Body of pancreas (tissue), 4 donors: ENCODE measurements around the gene CRK. TPM values are rescaled to one million over a fixed set of nuclear protein-coding genes. Genes with fewer than 3 reads are reported as not detected.

ENCODE experiments used
- ATAC-seq: fragments of 150-250 bp; one replicate; pipeline ENCODE4 v1.9.1; 2016
- DNase-seq, 4 donors: peaks; one replicate each; pipeline ENCODE4 v3.0.0-alpha.2; 2019
- H3K27ac ChIP-seq, 4 donors: fragments of 200-600 bp; sonication (generic); 1 replicate in 3 of 4; 2 replicates in 1 of 4; pipeline versions ENCODE4 v1.5.1 to v1.6.1; 2016 to 2019; ENCODE audit warnings: mild to moderate bottlenecking in 1 of 4, mixed read lengths in 1 of 4, moderate library complexity in 1 of 4
- H3K27me3 ChIP-seq, 2 donors: fragments of 200-600 bp; sonication (generic); one replicate each; pipeline ENCODE4 v1.6.0; 2016; ENCODE audit warnings: mild to moderate bottlenecking in 1 of 2
- H3K36me3 ChIP-seq, 2 donors: fragments of 200-600 bp; sonication (generic); replicated peaks in 1 of 2; 2 replicates each; pipeline ENCODE4 v1.5.1; 2016; ENCODE audit warnings: low read depth in 2 of 2; ENCODE audit not compliant: insufficient read depth in 1 of 2
- H3K4me1 ChIP-seq: fragments of 200-600 bp; sonication (generic); one replicate; pipeline ENCODE4 v1.6.0; 2016
- H3K4me3 ChIP-seq, 2 donors: fragments of 200-600 bp; sonication (generic); 1 replicate in 1 of 2; 2 replicates in 1 of 2; pipeline ENCODE4 v1.5.1; 2016 to 2019
- H3K9me3 ChIP-seq, 3 donors: fragments of 200-600 bp; sonication (generic); 1 replicate in 2 of 3; 2 replicates in 1 of 3; pipeline ENCODE4 v1.5.1; 2016
- CTCF ChIP-seq, 7 experiments: fragments of 450-650 bp in 4 of 7; fragments of 200-600 bp in 3 of 7; sonication (generic) in 3 of 7; IDR thresholded peaks; one replicate each; pipeline ENCODE4 v1.5.1; 2016 to 2019; ENCODE audit warnings: antibody characterized with exemption in 7 of 7
- POLR2A ChIP-seq, 3 donors: fragments of 450-650 bp; IDR thresholded peaks; one replicate each; pipeline ENCODE4 v1.6.1; 2016; ENCODE audit warnings: antibody characterized with exemption in 3 of 3, mild to moderate bottlenecking in 2 of 3
- WGBS, 2 donors: methylation state at CpG; one replicate each; pipeline ENCODE4 v1.1.5; 2017; 5-methylcytosine and 5-hydroxymethylcytosine counted together
- intact Hi-C: fragments of 100-400 bp; cut with DNase I; formaldehyde crosslinking; loops from one replicate; pipeline ENCODE4 v1.15.1; 2023
- total RNA-seq, 2 donors: library from RNA; depleted of rRNA; stranded (reverse); fragments of >200 nt; gene quantifications; one replicate each; pipeline ENCODE4 v1.1.0, GENCODE V29; 2016

The CRK gene
- total RNA-seq, 2 donors from 2014 or later: 27.7 to 35.5 TPM

- ATAC-seq (no peak), DNase-seq (no peak)
- Histone ChIP-seq H3K4me1 (peaks cover 33% of the 10 kb centered on the region), H3K4me3 (no peak overlapping the region), H3K9me3 (no peaks in the 10 kb centered on the region), H3K36me3 (no peaks in the 10 kb centered on the region), H3K27me3 (no peaks in the 10 kb centered on the region), H3K27ac (peak overlapping the region in 1 of 4 donors; percentile 83)
- WGBS, 2 donors: 88 to 94% methylated on average over 7 of the region's 7 CpGs
- TF ChIP-seq CTCF (IDR thresholded peaks at IDR 0.05) (no peak), POLR2A (IDR thresholded peaks at IDR 0.05) (no peak)
- intact Hi-C loops: no loop called here
These were observed 38.2 kb upstream of the CRK start for GRCh38 chr17:1494203-1494602.

GRCh38 chr17:1493291-1493980, 37.4 kb upstream of the CRK start:
- no peaks in the 10 kb centered on the region for H3K36me3 ChIP-seq
- peak overlapping the region in 2 of 4 donors; percentile 72 to 83 for H3K27ac ChIP-seq
- H3K9me3 ChIP-seq: no peaks in the 10 kb centered on the region
- DNase-seq: no peak
- H3K4me1 ChIP-seq: peaks cover 41% of the 10 kb centered on the region
- TF ChIP-seq CTCF (IDR thresholded peaks at IDR 0.05): no peak
- ATAC-seq: no peak
- no peak overlapping the region for H3K4me3 ChIP-seq
- intact Hi-C loops: no loop called here
- H3K27me3 ChIP-seq: no peaks in the 10 kb centered on the region
- 63 to 73% methylated on average over 16 to 23 of the region's 23 CpGs for WGBS, 2 donors

- WGBS, 2 donors: 61 to 67% methylated on average over 2 to 33 of the region's 35 CpGs
- Histone ChIP-seq H3K4me3 (no peak within 1 kb of the TSS), H3K27ac (peak within 1 kb of the TSS; percentile 19 to 83 (median 72)), H3K9me3 (no peaks in the 10 kb centered on the region), H3K36me3 (no peaks in the 10 kb centered on the region), H3K4me1 (peaks cover 47% of the 10 kb centered on the region), H3K27me3 (no peaks in the 10 kb centered on the region)
- ATAC-seq (no peak), DNase-seq (no peak)
- TF ChIP-seq POLR2A (IDR thresholded peaks at IDR 0.05) (no peak), CTCF (IDR thresholded peaks at IDR 0.05) (no peak)
- intact Hi-C loops: no loop called here
These were observed 36.5 kb upstream of the CRK start, which contains the start of gene MYO1C for GRCh38 chr17:1492249-1493206. MYO1C (minus strand) TSS chr17:1492686; CDS start chr17:1492487, 199 bp downstream.

GRCh38 chr17:1491443-1492248, 35.6 kb upstream of the CRK start:
- peaks cover 56% of the 10 kb centered on the region for H3K4me1 ChIP-seq
- peak overlapping the region; percentile 65 to 69 for H3K4me3 ChIP-seq
- H3K9me3 ChIP-seq: no peaks in the 10 kb centered on the region
- TF ChIP-seq POLR2A (IDR thresholded peaks at IDR 0.05): no peak
- no peak for TF ChIP-seq CTCF (IDR thresholded peaks at IDR 0.05)
- intact Hi-C loops: no loop called here
- H3K36me3 ChIP-seq: no peaks in the 10 kb centered on the region
- DNase-seq (peak; percentile 65 to 77 (median 68)), ATAC-seq (peak; percentile 76)
- H3K27me3 ChIP-seq: no peaks in the 10 kb centered on the region
- 1 to 4% methylated on average over 5 to 63 of the region's 94 CpGs for WGBS, 2 donors
- peak overlapping the region; percentile 19 to 83 (median 76) for H3K27ac ChIP-seq
